ENCODE results near the gene HOXA7. TPM values are rescaled to one million over a fixed set of nuclear protein-coding genes. Genes with fewer than 3 reads are reported as not detected.

The HOXA7 gene
- total RNA-seq, 1 donor = 3.6 TPM

GRCh38 chr7:27139334-27140125, 16.9 kb downstream of the HOXA7 start:
- Histone ChIP-seq H3K4me1 (ENCODE audit: insufficient read depth, low read length) (peaks cover 37% of the 10 kb centered on the region), H3K4me2 (ENCODE audit: insufficient read depth, low read length) (no peak overlapping the region), H3K4me3 (ENCODE audit: insufficient read depth, low read length) (no peak overlapping the region), H2AFZ (ENCODE audit: low read length) (no peak overlapping the region), H3K36me3 (ENCODE audit: insufficient read depth, low read length) (peaks cover 37% of the 10 kb centered on the region), H3K79me2 (ENCODE audit: insufficient read depth, low read length) (peaks cover 70% of the 10 kb centered on the region), H3K27ac (ENCODE audit: low read depth, low read length) (peak overlapping the region; percentile 32), H3K27me3 (ENCODE audit: insufficient read depth, low read length) (no peaks in the 10 kb centered on the region), H3K9me3 (ENCODE audit: low read depth, low read length) (no peaks in the 10 kb centered on the region), H4K20me1 (ENCODE audit: insufficient read depth, low read length) (peaks cover 10% of the 10 kb centered on the region)
- peak; percentile 83 for DNase-seq (ENCODE audit: insufficient read length, low spot score, missing footprints)
- TF ChIP-seq, protein P1, sequence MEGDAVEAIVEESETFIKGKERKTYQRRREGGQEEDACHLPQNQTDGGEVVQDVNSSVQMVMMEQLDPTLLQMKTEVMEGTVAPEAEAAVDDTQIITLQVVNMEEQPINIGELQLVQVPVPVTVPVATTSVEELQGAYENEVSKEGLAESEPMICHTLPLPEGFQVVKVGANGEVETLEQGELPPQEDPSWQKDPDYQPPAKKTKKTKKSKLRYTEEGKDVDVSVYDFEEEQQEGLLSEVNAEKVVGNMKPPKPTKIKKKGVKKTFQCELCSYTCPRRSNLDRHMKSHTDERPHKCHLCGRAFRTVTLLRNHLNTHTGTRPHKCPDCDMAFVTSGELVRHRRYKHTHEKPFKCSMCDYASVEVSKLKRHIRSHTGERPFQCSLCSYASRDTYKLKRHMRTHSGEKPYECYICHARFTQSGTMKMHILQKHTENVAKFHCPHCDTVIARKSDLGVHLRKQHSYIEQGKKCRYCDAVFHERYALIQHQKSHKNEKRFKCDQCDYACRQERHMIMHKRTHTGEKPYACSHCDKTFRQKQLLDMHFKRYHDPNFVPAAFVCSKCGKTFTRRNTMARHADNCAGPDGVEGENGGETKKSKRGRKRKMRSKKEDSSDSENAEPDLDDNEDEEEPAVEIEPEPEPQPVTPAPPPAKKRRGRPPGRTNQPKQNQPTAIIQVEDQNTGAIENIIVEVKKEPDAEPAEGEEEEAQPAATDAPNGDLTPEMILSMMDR (IDR thresholded peaks at IDR 0.05; ENCODE audit: extremely low read depth, low read depth, low read length) = no peak

DNA sequence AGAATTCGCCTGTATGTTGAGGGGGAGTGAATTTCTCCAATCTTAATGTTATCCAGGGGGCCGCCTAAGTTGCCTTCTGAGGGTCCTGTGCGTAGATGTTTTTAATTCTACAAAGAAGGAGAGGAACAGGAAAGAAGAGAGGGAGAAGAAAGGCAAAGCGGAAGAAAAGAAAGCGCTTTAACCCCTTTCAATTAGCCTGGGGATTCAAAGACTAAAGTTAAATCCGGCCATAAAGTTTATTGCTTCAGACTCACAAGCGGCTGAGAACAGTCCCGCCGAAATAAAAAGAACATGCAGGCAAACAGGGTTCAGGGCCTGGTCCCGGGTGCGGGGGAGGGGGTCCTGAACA, 17.5 kb downstream of the HOXA7 start:
- Histone ChIP-seq H3K9me3 (ENCODE audit: low read depth, low read length) (no peaks in the 10 kb centered on the region), H3K36me3 (ENCODE audit: insufficient read depth, low read length) (peaks cover 31% of the 10 kb centered on the region), H3K27me3 (ENCODE audit: insufficient read depth, low read length) (no peaks in the 10 kb centered on the region), H3K79me2 (ENCODE audit: insufficient read depth, low read length) (peaks cover 65% of the 10 kb centered on the region), H3K4me1 (ENCODE audit: insufficient read depth, low read length) (peaks cover 42% of the 10 kb centered on the region), H4K20me1 (ENCODE audit: insufficient read depth, low read length) (peaks cover 10% of the 10 kb centered on the region), H3K27ac (ENCODE audit: low read depth, low read length) (peak overlapping the region; percentile 32), H3K4me3 (ENCODE audit: insufficient read depth, low read length) (no peak overlapping the region), H2AFZ (ENCODE audit: low read length) (no peak overlapping the region), H3K4me2 (ENCODE audit: insufficient read depth, low read length) (no peak overlapping the region)
- DNase-seq (ENCODE audit: insufficient read length, low spot score, missing footprints) = peak; percentile 74
- TF ChIP-seq, protein P1 (IDR thresholded peaks at IDR 0.05; ENCODE audit: extremely low read depth, low read depth, low read length) = no peak

- Histone ChIP-seq H3K9me3 (ENCODE audit: low read depth, low read length) (no peaks in the 10 kb centered on the region), H3K4me1 (ENCODE audit: insufficient read depth, low read length) (peaks cover 46% of the 10 kb centered on the region), H3K4me2 (ENCODE audit: insufficient read depth, low read length) (peak overlapping the region; percentile 33), H3K27me3 (ENCODE audit: insufficient read depth, low read length) (no peaks in the 10 kb centered on the region), H3K27ac (ENCODE audit: low read depth, low read length) (peak overlapping the region; percentile 90), H3K36me3 (ENCODE audit: insufficient read depth, low read length) (peaks cover 27% of the 10 kb centered on the region), H3K79me2 (ENCODE audit: insufficient read depth, low read length) (peaks cover 65% of the 10 kb centered on the region), H4K20me1 (ENCODE audit: insufficient read depth, low read length) (peaks cover 10% of the 10 kb centered on the region), H2AFZ (ENCODE audit: low read length) (no peak overlapping the region), H3K4me3 (ENCODE audit: insufficient read depth, low read length) (no peak overlapping the region)
- DNase-seq (ENCODE audit: insufficient read length, low spot score, missing footprints) = peak; percentile 18
- TF ChIP-seq, protein P1 (IDR thresholded peaks at IDR 0.05; ENCODE audit: extremely low read depth, low read depth, low read length) = no peak
These were observed 18.0 kb downstream of the HOXA7 start for GRCh38 chr7:27138472-27138871.

GRCh38 chr7:27137640-27138315, 18.7 kb downstream of the HOXA7 start:
- Histone ChIP-seq H3K9me3 (ENCODE audit: low read depth, low read length) (no peaks in the 10 kb centered on the region), H3K36me3 (ENCODE audit: insufficient read depth, low read length) (peaks cover 23% of the 10 kb centered on the region), H4K20me1 (ENCODE audit: insufficient read depth, low read length) (peaks cover 10% of the 10 kb centered on the region), H2AFZ (ENCODE audit: low read length) (no peak overlapping the region), H3K79me2 (ENCODE audit: insufficient read depth, low read length) (peaks cover 65% of the 10 kb centered on the region), H3K4me2 (ENCODE audit: insufficient read depth, low read length) (peak overlapping the region; percentile 72), H3K27ac (ENCODE audit: low read depth, low read length) (peak overlapping the region; percentile 90), H3K4me1 (ENCODE audit: insufficient read depth, low read length) (peaks cover 46% of the 10 kb centered on the region), H3K27me3 (ENCODE audit: insufficient read depth, low read length) (no peaks in the 10 kb centered on the region), H3K4me3 (ENCODE audit: insufficient read depth, low read length) (no peak overlapping the region)
- TF ChIP-seq, protein P1 (IDR thresholded peaks at IDR 0.05; ENCODE audit: extremely low read depth, low read depth, low read length) = no peak
- DNase-seq (ENCODE audit: insufficient read length, low spot score, missing footprints) = peak; percentile 76
